CD4-positive, alpha-beta T cell treated with Interleukin-15 for 4 hours (primary cell): ENCODE results near the gene SLC35E1.
"Not testable (repeated sequence)": the region's sequence is repeated elsewhere in the genome, so short reads cannot be mapped to it uniquely, and the experiment has no call there.

ENCODE experiments used
- DNase-seq: peaks from one replicate; pipeline ENCODE4 v3.0.0-alpha.2; 2020; ENCODE audit warnings: low spot score

The SLC35E1 gene

DNA sequence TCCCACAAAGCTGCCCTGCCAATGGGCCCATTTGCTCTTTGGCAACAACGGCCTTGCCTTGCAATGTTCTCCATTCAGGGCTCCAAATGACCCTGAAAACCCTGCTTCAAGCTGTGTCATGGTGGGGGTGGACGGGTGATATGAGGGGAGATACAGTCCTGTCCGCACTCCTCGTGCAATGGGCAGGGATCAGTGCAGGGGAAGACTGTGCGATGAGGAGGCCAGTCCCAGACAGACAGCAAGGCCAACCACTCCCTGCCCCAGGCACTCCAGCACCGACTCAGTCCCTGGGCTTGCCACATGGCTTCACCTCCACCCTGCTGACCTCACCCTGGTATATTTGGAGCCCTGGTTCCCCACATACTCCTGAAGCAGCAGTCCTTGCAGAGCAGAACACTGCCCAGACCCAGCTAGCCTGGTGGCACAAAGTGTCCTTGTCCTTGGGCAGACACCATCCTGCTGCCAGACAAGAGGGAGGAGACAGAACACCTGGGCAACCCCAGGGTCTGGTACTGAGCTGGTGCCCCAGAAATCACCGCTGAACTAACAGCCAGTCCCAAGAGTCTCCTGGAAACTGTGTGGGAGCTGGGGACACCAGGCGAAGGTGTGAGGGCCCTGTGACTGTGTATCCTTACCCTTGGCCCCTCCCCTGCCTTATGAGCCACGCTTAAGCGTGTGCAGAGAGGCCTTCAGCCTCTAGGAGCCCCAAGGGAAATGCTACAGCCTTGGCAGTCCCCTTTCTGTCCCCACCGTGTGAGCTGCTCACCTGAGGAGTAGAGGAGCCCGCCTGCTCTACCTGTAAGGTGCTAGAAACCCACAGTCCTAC is 9.1 kb upstream of the SLC35E1 start:
- no peak for DNase-seq

DNA sequence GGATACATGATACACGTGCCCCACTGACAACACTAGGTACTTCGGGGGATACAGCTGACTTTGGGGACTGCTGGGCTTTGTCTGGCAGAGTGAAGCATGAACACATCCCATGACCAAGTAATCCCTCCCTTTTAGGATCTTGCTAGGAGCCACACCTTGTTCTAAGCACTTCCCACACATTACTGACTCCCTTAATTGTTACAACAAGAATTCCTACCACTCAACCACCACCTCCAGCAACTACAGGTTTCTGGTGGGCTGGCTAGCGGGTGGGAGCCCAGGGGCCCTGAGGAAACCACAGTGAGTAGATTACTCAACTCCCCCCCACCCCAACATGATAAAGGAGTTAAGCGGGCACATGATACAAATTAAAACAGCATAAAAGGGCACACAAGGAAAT is 7.2 kb upstream of the SLC35E1 start:
- DNase-seq, result no peak

DNA sequence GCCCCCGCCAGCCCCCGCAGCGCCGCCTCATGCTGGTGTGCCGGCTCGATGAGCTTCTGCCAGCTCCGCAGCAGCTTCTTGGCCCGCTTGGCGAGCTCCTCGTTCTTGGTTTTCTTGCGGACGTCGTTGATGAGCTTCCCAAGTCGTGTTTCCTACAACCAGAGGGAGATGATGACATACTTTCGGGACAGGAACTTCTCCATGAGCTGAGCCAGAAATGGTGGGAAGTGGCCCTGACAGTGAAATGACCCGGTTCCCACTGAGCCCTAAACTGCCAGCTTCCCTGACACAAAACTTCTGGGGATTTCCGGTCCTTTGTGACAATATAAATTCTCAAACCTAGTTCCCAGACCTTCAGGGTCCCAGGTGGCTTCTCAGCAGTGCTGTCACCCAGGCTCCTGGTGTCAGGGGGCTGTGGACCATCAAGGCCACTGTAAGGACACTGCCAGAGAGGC is 5.3 kb upstream of the SLC35E1 start:
- no peak for DNase-seq

DNA sequence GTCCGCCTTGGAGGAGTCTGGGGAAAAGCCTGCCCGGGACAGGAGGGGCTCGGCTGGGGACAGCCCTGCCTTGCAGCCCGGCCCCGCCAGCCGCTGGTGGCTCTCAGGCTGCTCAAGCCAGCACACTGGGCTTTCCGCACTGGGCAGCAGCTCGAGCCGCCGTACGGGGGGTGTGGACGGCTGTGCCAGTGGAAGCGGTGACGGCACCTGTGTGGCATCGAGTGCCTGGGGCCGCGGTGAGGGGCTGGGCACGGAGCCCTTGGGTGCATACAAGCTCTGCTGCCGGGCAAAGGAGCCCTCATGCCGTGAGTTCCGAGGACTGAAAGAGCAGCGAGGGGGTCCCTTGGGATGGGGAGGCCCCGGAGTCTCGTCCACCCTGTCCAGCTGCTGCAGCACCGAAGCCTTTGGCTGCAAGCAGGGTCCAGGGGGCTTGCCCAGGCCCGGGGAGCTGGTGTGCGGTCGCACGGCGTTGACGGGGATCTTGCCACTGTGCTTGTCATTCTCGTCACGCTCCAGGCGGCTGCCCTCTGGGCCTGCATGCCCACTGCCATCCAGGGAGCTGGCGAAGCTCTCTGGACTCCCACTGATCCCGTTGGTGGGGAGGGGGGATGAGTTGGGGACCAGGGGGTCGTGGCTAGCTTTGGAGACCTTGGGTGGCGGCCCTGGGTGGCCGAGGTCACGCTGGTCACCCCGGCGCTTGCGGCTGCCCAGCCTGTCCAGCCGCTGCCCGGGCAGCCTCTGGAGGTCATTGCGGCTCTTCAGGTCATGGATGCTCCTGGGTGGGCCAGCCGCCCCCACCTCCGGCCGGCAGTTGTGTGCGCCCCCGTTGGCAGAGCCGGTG is 4.7 kb upstream of the SLC35E1 start:
- DNase-seq, result no peak

DNA sequence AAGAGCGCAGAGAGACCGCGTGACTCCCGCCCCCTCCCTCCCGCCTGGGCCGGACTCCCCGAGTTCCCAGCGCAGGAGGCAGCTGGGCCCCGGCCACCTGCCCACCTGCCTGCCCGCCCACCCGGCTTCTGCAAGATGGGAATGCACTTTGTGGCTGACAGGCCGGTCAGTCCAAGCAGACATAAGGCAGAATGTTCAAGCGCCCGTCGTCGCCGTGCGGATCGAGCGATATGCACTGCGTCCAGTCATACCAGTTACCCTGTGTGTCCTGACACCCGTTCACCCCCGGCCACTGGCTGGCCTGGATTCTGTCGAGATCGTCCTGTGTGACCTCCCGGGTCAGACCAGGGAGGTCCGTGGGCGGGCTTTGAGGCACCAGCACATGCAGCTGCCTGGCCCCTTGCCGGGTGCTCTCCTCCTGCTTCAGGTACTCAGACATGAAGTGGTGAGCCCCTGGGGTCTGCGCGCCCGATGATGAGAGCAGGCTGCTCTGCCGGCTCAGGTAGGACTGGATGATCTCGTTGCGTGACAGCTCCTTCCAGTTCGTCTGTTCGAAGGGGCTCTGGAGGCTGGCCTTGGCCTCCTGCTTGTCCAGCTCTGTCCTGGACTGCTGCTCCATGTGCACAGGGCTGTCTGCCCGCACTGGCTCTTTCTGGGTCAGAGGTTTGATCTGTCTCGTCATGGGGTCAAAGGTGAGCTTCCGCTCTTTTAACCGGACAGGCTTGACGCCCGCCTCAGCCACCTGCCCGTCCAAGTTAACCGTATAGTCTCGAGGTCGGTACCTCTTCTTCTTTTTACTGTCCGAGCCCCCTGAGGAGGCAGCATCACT is 3.9 kb upstream of the SLC35E1 start:
- DNase-seq, result no peak

DNA sequence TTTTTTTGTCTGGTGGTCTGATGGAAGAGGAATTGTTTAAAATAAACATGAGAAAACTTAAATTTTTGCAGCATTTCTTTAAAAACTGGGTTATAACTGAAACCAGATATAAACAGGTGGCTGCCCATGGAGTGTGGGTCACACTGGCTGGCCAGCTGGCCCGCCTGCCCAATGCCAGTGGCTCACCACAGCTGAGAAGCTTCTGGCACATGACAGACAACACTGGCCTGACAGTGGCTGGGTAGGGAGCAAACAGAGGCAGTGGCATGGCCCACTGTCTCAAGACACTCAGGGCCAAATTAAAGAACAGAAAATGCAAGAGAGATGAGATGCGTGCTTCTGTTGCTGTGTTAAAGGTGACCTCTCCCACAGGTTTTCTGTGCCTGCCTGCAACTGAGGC is 3.1 kb upstream of the SLC35E1 start:
- DNase-seq, result no peak

DNA sequence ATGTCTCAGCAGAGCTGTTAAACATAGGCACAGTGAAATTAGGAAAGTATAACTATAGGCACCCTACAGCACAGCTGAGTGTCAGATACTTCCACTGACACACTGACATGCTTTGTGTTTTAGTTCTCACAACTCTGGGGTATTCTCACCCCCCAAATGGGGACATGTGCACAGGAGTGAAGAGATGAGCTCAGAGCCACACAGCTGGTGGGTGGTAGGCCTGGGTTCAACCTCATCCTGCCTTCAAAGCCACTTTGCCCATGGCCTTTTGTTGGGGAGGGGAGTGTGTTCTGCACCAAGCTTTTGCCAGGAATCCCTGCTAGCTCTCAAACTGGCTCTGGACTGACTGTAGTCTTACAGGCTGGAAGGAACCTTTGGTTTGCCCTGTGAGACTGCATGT is 1.7 kb upstream of the SLC35E1 start:
- DNase-seq, result no peak

DNA sequence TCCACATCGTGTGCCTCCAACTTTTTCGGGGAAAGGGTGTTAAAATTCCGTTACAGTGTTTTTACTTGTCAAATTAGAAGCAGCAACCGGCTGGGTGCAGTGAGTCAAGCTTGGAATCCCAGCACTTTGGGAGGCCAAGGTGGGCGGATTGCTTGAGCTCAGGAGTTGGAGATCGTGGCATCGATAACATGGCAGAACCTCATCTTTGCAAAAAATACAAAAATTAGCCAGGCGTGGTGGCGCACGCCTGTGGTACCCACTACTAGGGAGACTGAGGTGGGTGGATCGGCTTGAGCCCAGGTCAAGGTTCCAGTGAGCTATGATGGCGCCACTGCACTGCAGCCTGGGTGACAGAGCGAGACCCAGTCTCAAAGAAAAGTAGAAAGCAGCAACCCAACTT is 1.1 kb upstream of the SLC35E1 start:
- DNase-seq, result no peak

DNA sequence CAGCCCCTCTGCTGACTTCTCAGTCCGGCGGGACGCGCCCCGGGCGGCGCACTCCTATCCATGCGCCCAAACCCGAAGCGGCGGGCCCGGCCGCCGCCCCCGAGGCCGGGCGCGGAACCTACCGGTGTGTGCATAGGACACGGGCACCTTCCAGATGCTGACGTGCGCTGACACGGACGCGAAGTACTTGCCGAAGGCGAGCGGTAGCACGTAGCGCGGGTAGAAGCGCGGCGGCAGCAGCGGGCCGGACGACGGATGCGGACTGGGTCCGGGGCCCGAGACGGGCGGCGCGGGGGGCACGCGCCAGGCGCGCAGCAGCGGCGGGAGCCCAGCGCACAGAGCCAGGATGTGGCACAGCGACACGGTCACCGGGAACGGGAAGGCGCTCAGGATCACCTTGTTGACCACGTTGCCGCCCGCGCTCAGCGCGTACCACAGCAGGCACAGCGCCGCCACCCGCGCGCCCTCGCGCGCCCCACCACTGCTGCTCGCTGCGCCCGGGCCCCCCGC is 338 bp downstream of the SLC35E1 start:
- DNase-seq, result peak; percentile 28

DNA sequence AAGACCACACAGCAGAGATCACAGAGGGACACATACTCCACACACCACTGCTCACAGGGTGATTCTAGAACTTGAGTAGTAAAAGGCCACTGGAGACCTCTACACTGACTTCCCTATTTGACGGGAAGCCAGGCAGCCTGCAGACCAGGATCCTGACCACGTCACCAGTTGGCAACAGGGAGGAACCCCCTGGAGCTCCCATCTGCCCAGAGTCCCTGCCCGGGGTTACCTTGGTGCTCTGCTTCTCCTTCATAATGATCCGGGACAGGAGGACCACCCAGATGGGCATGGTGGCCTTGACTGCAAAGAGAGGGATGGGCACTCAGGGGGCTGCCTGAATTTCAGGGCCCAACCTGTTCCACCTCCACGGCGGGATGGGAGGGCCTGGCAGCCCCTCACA is 932 bp downstream of the SLC35E1 start:
- no peak for DNase-seq

DNA sequence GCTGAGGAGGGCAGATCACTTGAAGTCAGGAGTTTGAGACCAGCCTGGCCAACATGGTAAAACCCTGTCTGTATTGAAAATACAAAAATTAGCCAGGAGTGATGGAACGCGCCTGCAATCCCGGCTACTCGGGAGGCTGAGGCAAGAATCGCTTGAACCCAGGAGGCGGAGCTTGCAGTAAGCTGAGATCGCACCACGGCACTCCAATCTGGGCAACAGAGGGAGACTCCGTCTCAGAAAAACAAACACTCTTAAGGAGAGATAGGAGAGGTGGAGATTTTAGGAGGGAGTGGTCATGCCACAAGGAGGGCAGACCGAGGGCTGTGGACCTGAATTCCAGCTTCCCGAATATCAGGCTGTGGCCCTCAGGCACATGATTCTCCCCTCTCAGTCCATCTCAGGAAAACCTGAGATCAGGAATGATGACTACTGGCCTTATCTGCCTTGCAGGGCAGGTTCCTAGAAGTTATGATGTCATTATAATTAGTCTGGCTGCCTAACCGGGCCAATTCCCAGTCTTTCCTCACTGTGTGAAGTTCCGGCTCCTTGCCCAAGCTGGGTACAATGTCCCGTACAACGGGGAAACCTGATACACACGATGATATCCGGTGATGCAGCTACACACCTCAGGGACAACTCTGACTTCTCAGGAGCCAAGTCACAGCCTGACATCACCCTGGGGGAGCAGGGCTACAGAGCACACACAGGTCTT is 2.5 kb downstream of the SLC35E1 start:
- no peak for DNase-seq

DNA sequence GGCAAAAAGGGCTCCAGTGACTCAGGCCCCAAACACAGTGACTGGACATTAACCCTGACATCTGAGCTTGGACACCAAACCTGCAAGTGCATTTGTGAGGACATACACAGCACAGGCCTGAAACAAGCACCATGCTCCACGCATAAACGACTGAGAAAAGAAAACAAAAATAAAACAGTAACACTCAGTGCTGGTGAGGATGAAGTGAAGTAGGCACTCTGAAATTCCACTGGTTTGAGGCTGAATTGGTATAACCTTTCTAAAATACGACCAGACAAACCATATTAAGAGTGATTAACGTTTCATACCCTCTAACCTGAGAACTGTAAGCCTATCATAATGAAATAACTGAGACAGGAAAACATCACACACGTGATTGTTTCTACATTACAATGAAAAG is 5.5 kb downstream of the SLC35E1 start:
- no peak for DNase-seq

DNA sequence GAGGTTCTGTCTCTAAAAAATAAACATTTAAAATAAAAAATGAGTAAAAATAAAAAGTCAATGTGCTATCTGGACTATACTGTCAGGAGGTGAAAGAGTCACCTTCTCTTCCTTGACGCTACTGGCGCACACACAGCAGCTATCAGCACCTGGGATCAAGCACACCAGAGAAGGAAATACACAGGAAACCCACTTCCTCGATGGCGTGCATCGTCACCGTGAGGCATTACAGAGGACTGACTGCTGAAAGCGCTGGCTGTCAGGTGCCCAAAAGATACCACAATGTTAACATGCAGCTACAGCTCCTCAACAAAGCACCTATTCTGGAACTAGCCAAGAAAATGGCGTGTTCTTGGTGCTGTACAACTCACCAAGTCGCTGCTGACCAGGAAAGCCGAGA is 6.1 kb downstream of the SLC35E1 start:
- peak; percentile 86 for DNase-seq

DNA sequence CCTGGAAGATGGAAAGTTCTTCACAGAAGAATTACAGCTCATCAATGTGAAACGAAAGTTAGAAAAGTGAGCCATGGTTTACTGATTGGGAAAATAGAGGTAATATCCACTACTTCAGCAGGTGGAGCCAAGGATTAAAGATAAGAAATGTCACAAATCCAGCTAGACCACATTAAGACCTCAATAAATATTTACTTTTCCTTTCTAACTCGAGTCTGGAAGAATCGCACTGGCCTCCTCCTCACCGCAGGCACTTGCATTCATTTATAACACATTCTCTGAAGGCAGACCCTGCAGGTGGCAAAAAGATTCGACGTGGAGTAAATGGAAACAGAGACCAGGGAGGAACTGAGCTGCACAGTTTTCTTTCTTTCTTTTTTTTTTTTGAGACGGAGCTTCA is 7.4 kb downstream of the SLC35E1 start:
- no peak for DNase-seq

DNA sequence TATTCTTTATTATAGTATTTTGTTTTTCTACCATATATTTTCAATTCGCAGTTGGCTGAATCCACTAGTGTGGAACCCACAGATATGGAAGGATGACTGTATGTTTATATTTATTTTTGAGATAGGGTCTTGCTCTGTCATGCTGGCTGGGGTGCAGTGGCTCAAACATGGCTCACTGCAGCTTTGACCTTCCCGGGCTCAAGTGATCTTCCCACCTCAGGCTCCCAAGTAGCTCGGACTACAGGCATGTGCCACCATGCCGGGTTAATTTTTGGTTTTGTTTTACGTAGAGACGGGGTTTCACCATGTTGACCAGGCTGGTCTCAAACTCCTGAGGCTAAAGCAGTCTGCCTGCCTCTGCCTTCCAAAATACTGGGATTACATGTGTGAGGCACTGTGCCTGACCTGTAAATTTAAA is 9.6 kb downstream of the SLC35E1 start:
- DNase-seq, result no peak

DNA sequence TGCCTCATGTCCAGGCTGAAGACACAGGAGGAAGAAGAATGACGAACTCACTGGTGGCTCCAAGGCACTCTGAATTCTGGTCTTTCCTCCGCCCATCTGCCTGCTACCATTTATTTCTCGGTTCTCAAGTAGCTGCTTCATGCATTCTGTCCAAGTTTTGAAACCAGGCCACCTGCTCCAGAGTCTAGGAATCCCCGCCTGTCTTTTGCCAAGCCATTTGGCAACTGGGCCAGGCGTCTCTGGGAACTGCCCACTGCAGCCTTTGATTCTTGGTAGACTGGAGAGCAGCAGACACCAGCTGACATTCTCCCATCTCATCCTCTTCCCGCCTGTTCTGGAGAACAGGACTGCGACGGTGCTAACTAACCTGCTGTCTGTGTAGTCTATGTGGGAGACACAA is 10.8 kb downstream of the SLC35E1 start:
- DNase-seq, result no peak

DNA sequence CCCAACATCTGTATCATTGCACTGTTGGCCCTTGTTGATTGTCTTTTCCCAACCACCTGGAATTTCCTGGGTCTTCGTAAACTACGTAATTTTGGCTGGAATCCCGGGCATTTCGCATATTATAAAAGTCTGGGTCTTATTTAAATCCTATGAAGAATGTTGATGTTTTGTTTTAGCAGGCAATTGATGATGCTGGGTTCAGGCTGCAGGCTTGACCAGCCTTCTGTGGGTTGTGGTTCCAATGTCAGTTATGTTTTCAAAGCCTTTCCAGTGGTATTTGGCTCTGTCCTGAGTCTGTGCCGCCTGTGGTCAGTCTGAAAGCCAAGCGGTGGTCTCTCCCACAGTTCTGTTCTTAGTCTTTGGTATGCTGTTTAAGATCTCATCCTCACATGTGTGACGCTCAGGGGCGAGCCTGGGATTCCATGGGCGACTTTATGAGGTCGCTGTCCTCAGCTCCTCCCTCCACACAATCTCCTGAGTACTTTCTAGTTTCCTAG is 12.4 kb downstream of the SLC35E1 start:
- DNase-seq, result no peak

DNA sequence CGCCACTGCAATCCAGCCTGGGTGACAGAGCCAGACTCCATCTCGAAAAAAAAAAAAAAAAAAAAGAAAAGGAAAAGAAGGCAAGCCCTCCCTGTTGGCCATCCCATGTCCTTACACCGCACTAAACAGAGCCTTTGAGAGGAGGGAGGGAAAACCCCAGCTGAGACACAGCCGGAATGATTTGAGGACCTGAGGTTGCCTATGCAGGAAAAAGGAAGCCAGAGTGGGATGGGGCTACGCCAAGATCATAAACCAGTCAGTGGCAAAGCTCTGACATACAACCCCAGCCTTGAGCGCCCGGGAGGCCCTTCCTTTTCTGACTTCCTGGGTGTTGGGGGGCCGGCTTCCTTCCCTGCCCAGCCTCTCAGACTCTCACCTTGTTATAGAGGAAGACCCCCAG is 17.4 kb downstream of the SLC35E1 start:
- no peak for DNase-seq

DNA sequence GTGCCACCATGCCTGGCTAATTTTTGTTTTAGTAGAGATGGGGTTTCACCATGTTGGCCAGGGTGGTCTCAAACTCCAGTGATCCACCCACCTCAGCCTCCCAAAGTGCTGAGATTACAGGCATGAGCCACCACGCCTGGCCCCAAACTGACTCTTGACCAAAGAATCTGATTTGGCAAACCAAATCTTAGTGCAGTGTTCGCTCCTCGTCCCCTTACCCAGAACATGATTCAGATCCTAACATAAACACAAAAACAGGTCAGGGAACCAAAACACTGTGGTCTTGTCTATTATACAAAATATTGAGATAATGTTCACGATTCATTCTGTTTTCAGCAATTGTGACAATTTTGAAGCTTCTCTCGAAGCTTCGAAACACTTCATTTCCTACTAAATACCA is 20.3 kb downstream of the SLC35E1 start:
- DNase-seq, result not testable (repeated sequence)

DNA sequence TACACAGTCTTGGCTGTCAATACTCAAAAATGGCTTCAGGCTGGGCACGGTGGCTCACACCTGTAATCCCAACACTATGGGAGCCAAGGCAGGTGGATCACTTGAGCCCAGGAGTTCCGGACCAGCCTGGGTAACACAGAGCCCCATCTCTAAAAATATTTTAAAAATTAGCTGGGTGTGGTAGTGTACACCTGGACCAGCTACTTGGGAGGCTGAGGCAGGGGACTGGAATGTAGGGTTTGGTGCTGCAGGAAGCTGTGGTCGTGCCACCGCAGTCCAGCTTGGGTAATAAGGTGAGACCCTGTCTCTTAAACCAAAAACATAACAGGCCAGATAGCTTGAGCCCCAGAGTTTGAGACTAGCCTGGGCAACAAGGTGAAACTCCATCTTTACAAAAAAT is 23.3 kb downstream of the SLC35E1 start:
- DNase-seq, result no peak

DNA sequence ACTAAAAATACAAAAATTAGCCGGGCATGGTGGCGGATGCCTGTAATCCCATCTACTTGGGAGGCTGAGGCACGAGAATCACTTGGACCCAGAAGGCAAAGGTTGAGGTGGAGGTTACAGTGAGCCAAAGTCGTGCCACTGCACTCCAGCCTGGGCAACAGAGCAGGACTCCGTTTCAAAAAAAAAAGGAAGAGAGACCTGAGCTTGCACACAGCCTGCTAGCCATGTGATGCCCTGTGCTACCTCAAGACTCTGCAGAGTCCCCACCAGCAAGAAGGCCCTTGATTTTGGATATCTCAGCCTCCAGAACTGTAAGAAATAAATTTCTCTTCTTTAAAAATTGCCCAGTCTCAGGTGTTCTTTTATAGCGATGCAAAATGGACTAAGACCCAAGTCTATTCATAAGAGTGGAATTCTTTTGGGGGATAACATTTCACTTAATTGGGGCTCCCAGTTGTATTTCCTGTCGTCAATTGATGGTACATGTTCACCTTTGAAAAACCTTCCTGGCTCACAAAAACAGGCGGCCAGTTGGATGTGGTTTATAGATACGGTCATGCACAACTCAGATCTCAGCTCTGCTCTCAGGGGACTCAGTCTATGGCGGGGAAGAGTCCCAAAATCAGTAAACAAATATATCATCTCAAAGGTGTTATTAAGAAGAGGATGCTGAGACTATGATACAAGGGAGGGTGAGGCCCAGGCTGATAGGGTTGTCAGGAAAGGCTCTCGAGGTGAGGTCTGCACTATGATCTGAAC is 27.6 kb downstream of the SLC35E1 start:
- DNase-seq, result no peak
